PC-9 (cell line): ENCODE measurements around the gene TACC3.

ENCODE experiments used
- CTCF ChIP-seq: fragments of 200-600 bp; sonication (generic); conservative IDR thresholded peaks from 2 replicates; pipeline ENCODE4 v1.6.1; 2017; ENCODE audit warnings: mixed run types, antibody characterized with exemption, mild to moderate bottlenecking, moderate library complexity
- EZH2 ChIP-seq: fragments of 200-600 bp; sonication (generic); IDR thresholded peaks from 2 replicates; pipeline ENCODE4 v1.8.0; 2017; ENCODE audit warnings: antibody characterized with exemption, low read depth

- no peak for TF ChIP-seq CTCF
- no peak for TF ChIP-seq EZH2
Observed at GRCh38 chr4:1731180-1731579, 9.9 kb downstream of the TACC3 start.
